ENCODE data around the gene AQP5. TPM values are rescaled to one million over a fixed set of nuclear protein-coding genes. Genes with fewer than 3 reads are reported as not detected.
A peak's percentile ranks its signal among the peaks of the same experiment; 100 is the strongest.

The AQP5 gene
- polyA plus RNA-seq, 3 donors = not detected

GRCh38 chr12:49920915-49921286 is 40.8 kb upstream of the AQP5 start:
- no peak overlapping the region for H2AFZ ChIP-seq (ENCODE audit: insufficient read depth, low read depth, low read length, poor library complexity, severe bottlenecking)

GRCh38 chr12:49921299-49921698 is 40.4 kb upstream of the AQP5 start:
- 82% methylated on average over 2 of the region's 3 CpGs for WGBS (ENCODE audit: insufficient coverage)
- Mint-ChIP-seq H3K4me1 (peaks cover 15% of the 10 kb centered on the region), H3K27me3 (ENCODE audit: low read depth in 3 of 3) (peaks cover 20 to 27% (median 27%) of the 10 kb centered on the region in 3 donors), H3K4me3 (peak overlapping the region in 1 of 2 donors; percentile 11), H3K36me3 (no peaks in the 10 kb centered on the region), H3K27ac (no peak overlapping the region), H3K9me3 (peaks cover 0 to 1% (median 0%) of the 10 kb centered on the region in 7 donors)
- Histone ChIP-seq H3K9me3 (replicated peaks in 1 of 2; ENCODE audit: control insufficient read depth in 1 of 2, insufficient read depth in 1 of 2, low read length in 2 of 2) (no peaks in the 10 kb centered on the region), H3K4me1 (ENCODE audit: control insufficient read depth in 1 of 2, insufficient read depth in 2 of 2, low read length in 2 of 2) (peaks cover 11 to 15% of the 10 kb centered on the region in 2 donors), H3K9ac (ENCODE audit: insufficient read depth, low read length, poor library complexity, severe bottlenecking) (no peak overlapping the region), H3K27me3 (ENCODE audit: control insufficient read depth in 2 of 2, insufficient read depth in 2 of 2, low read length in 2 of 2) (no peaks in the 10 kb centered on the region), H4K20me1 (ENCODE audit: insufficient read depth, low read length) (no peaks in the 10 kb centered on the region), H3K36me3 (replicated peaks in 1 of 2; ENCODE audit: control insufficient read depth in 1 of 2, insufficient read depth in 2 of 2, low read length in 2 of 2) (no peaks in the 10 kb centered on the region), H3K4me3 (replicated peaks in 1 of 3; ENCODE audit: low read depth in 2 of 3, low read length in 3 of 3) (no peak overlapping the region), H3K79me2 (ENCODE audit: insufficient read depth, low read length) (no peaks in the 10 kb centered on the region), H2AFZ (ENCODE audit: insufficient read depth, low read depth, low read length, poor library complexity, severe bottlenecking) (no peak overlapping the region), H3K4me2 (replicated peaks; ENCODE audit: extremely low read depth, low read length, poor library complexity, severe bottlenecking) (no peak overlapping the region), H3K27ac (ENCODE audit: low read depth in 1 of 2, low read length in 2 of 2) (no peak overlapping the region)
- DNase-seq = no peak
- TF ChIP-seq, protein P1, sequence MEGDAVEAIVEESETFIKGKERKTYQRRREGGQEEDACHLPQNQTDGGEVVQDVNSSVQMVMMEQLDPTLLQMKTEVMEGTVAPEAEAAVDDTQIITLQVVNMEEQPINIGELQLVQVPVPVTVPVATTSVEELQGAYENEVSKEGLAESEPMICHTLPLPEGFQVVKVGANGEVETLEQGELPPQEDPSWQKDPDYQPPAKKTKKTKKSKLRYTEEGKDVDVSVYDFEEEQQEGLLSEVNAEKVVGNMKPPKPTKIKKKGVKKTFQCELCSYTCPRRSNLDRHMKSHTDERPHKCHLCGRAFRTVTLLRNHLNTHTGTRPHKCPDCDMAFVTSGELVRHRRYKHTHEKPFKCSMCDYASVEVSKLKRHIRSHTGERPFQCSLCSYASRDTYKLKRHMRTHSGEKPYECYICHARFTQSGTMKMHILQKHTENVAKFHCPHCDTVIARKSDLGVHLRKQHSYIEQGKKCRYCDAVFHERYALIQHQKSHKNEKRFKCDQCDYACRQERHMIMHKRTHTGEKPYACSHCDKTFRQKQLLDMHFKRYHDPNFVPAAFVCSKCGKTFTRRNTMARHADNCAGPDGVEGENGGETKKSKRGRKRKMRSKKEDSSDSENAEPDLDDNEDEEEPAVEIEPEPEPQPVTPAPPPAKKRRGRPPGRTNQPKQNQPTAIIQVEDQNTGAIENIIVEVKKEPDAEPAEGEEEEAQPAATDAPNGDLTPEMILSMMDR (IDR thresholded peaks at IDR 0.05) = no peak
- intact Hi-C loops (cut with micrococcal nuclease) = no loop called here

More at GRCh38 chr12:49920915-49921286, 40.8 kb upstream of the AQP5 start:
- Mint-ChIP-seq H3K27ac (no peak overlapping the region), H3K36me3 (no peaks in the 10 kb centered on the region), H3K4me3 (peak overlapping the region in 1 of 2 donors; percentile 37), H3K27me3 (ENCODE audit: low read depth in 3 of 3) (peaks cover 20 to 30% (median 27%) of the 10 kb centered on the region in 3 donors), H3K9me3 (peaks cover 0 to 1% (median 0%) of the 10 kb centered on the region in 7 donors), H3K4me1 (peaks cover 15% of the 10 kb centered on the region)
- intact Hi-C loops (cut with micrococcal nuclease) = no loop called here
- Histone ChIP-seq H3K4me2 (replicated peaks; ENCODE audit: extremely low read depth, low read length, poor library complexity, severe bottlenecking) (no peak overlapping the region), H4K20me1 (ENCODE audit: insufficient read depth, low read length) (no peaks in the 10 kb centered on the region), H3K36me3 (replicated peaks in 1 of 2; ENCODE audit: control insufficient read depth in 1 of 2, insufficient read depth in 2 of 2, low read length in 2 of 2) (no peaks in the 10 kb centered on the region), H3K4me1 (ENCODE audit: control insufficient read depth in 1 of 2, insufficient read depth in 2 of 2, low read length in 2 of 2) (peaks cover 11 to 15% of the 10 kb centered on the region in 2 donors), H3K4me3 (replicated peaks in 1 of 3; ENCODE audit: low read depth in 2 of 3, low read length in 3 of 3) (no peak overlapping the region), H3K79me2 (ENCODE audit: insufficient read depth, low read length) (no peaks in the 10 kb centered on the region), H3K27me3 (ENCODE audit: control insufficient read depth in 2 of 2, insufficient read depth in 2 of 2, low read length in 2 of 2) (no peaks in the 10 kb centered on the region), H3K9ac (ENCODE audit: insufficient read depth, low read length, poor library complexity, severe bottlenecking) (no peak overlapping the region), H3K9me3 (replicated peaks in 1 of 2; ENCODE audit: control insufficient read depth in 1 of 2, insufficient read depth in 1 of 2, low read length in 2 of 2) (no peaks in the 10 kb centered on the region), H3K27ac (ENCODE audit: low read depth in 1 of 2, low read length in 2 of 2) (no peak overlapping the region)
- DNase-seq = no peak
- TF ChIP-seq, protein P1 (IDR thresholded peaks at IDR 0.05) = no peak
- no CpG with 5 or more reads among the region's 3 CpGs for WGBS (ENCODE audit: insufficient coverage)

Data from CD14-positive monocyte (primary cell).